HG03520 (cell line): Measurements from ENCODE around the gene FBXW5.
A peak's percentile ranks its signal among the peaks of the same experiment; 100 is the strongest.

ENCODE experiments used
- ATAC-seq: cut with Tn5 transposase; IDR thresholded peaks from one replicate; pipeline ENCODE4 v1.9.1; 2021; ENCODE audit warnings: mild to moderate bottlenecking, moderate library complexity; ENCODE audit not compliant: unreplicated experiment

The FBXW5 gene

GRCh38 chr9:136944519-136945332, at the start of gene FBXW5, which contains the start of gene C8G:
Gene FBXW5, minus strand, starts transcription at chr9:136944738. Its CDS starts 655 bp downstream, at chr9:136944083.
Gene C8G, plus strand, starts transcription at chr9:136945243. Its CDS starts 78 bp downstream, at chr9:136945321.
- ATAC-seq = peak; percentile 64

- no peak for ATAC-seq
Measured at GRCh38 chr9:136992819-136993369, 48.4 kb upstream of the FBXW5 start.

GRCh38 chr9:136991993-136992818, 47.7 kb upstream of the FBXW5 start, which contains the start of gene PAXX:
Gene PAXX, plus strand, starts transcription at chr9:136992422. Its CDS starts 22 bp downstream, at chr9:136992444.
- ATAC-seq = peak; percentile 72

GRCh38 chr9:136990242-136990911, 45.8 kb upstream of the FBXW5 start:
- no peak for ATAC-seq

- ATAC-seq = no peak
Measured at GRCh38 chr9:136988872-136989271, 44.3 kb upstream of the FBXW5 start.

- no peak for ATAC-seq
Measured at GRCh38 chr9:136985853-136986252, 41.3 kb upstream of the FBXW5 start.

- no peak for ATAC-seq
Measured at GRCh38 chr9:136985027-136985602, 40.6 kb upstream of the FBXW5 start.

- no peak for ATAC-seq
Measured at GRCh38 chr9:136984464-136985026, 40.0 kb upstream of the FBXW5 start.

GRCh38 chr9:136983656-136984314, 39.2 kb upstream of the FBXW5 start:
- ATAC-seq = no peak

- ATAC-seq = no peak
Measured at GRCh38 chr9:136983167-136983566, 38.6 kb upstream of the FBXW5 start.

GRCh38 chr9:136982232-136983051, 37.9 kb upstream of the FBXW5 start, which contains the start of gene LCNL1:
Gene LCNL1, plus strand, starts transcription at chr9:136982993. Its CDS starts 594 bp downstream, at chr9:136983587.
- ATAC-seq = no peak

- ATAC-seq = no peak
Measured at GRCh38 chr9:136981588-136982231, 37.2 kb upstream of the FBXW5 start.

- ATAC-seq = no peak
Measured at GRCh38 chr9:136980669-136981478, 36.3 kb upstream of the FBXW5 start.

- ATAC-seq = no peak
Measured at GRCh38 chr9:136979769-136980587, 35.4 kb upstream of the FBXW5 start.

- no peak for ATAC-seq
Measured at GRCh38 chr9:136978865-136979544, 34.5 kb upstream of the FBXW5 start.
